B cell (primary cell): ENCODE data around the gene ANAPC4.

Source experiments
- EZH2 ChIP-seq: IDR thresholded peaks from 2 replicates; pipeline ENCODE4 v1.6.1; 2012; ENCODE audit warnings: borderline replicate concordance, low read depth, mild to moderate bottlenecking, moderate library complexity, low read length; ENCODE audit not compliant: insufficient read depth, poor library complexity, severe bottlenecking
- TF ChIP-seq, protein P1 (sequence below): fragments of 200-600 bp; IDR thresholded peaks from one replicate; pipeline ENCODE4 v1.8.0; 2022; ENCODE audit warnings: antibody characterized with exemption, mild to moderate bottlenecking

DNA sequence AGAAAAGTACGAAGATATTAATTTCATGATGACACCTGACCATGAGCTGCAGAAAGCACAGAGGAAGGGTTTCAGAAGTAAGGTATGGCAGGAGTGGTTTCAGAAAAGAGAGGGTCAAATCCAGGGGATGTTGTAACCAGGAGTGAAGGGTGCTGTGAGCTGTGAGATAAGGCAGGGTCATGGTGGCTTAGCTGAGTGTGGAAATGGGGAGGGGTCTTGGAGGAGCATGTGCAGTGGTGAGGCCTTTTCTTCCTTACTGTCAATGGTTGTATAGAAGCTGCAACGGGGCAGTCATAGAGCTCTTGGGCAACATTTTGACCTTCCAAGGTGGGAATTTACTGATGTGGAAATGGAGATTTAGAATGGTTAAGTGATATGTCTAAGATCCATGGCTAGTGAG lies 2.5 kb downstream of the ANAPC4 start:
- TF ChIP-seq, protein P1, sequence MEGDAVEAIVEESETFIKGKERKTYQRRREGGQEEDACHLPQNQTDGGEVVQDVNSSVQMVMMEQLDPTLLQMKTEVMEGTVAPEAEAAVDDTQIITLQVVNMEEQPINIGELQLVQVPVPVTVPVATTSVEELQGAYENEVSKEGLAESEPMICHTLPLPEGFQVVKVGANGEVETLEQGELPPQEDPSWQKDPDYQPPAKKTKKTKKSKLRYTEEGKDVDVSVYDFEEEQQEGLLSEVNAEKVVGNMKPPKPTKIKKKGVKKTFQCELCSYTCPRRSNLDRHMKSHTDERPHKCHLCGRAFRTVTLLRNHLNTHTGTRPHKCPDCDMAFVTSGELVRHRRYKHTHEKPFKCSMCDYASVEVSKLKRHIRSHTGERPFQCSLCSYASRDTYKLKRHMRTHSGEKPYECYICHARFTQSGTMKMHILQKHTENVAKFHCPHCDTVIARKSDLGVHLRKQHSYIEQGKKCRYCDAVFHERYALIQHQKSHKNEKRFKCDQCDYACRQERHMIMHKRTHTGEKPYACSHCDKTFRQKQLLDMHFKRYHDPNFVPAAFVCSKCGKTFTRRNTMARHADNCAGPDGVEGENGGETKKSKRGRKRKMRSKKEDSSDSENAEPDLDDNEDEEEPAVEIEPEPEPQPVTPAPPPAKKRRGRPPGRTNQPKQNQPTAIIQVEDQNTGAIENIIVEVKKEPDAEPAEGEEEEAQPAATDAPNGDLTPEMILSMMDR = no peak
- TF ChIP-seq EZH2 = no peak
